HG02623 (cell line): ENCODE measurements around the gene MAGI1.

Source experiments
- ATAC-seq: cut with Tn5 transposase; IDR thresholded peaks from one replicate; pipeline ENCODE4 v1.9.1; 2021; ENCODE audit warnings: moderate library complexity; ENCODE audit not compliant: unreplicated experiment

MAGI1 gene

GRCh38 chr3:65848024-65848423, 190.7 kb downstream of the MAGI1 start:
- ATAC-seq: no peak

DNA sequence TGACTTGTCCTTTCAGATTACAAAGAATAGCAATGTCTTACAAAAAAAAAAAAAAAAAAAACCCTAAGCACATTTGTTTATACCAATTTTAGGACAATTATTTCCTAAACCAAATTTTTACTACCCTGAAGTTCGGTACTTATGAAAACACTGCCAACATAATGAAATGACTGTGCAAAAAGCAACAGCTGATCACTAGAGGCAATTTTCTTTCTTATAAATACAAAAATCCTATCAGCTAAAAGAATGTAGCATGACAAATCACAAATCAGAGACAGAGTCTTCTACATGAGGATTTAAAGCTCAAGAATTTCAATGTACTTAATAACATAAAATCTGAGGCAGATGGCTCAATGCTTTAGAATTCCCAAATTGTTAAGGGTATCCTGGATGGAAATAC, 191.8 kb downstream of the MAGI1 start:
- ATAC-seq: no peak

- no peak for ATAC-seq
These were observed 194.3 kb downstream of the MAGI1 start for GRCh38 chr3:65844370-65844769.

- ATAC-seq: no peak
These were observed 195.0 kb downstream of the MAGI1 start for GRCh38 chr3:65843732-65844131.

- no peak for ATAC-seq
These were observed 201.1 kb downstream of the MAGI1 start for GRCh38 chr3:65837604-65838003.

DNA sequence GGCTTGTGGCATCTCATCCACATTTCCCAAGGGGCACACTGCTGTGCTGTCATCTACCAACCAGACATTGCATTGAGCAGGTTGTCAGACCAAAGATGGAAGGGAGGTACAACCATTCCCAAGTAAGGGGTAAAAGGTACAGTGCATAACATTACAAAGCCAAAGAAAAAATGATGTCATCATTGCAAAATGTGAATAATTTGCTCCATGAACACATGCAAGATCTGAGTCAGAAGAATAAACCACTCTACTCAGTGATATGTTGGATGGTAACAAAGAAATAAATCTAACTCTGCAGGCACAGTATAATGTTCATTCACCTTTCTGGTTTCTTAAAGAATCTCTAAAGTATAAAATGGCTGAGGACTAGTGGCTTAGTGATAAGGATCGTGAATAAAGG, 202.7 kb downstream of the MAGI1 start:
- ATAC-seq: no peak

DNA sequence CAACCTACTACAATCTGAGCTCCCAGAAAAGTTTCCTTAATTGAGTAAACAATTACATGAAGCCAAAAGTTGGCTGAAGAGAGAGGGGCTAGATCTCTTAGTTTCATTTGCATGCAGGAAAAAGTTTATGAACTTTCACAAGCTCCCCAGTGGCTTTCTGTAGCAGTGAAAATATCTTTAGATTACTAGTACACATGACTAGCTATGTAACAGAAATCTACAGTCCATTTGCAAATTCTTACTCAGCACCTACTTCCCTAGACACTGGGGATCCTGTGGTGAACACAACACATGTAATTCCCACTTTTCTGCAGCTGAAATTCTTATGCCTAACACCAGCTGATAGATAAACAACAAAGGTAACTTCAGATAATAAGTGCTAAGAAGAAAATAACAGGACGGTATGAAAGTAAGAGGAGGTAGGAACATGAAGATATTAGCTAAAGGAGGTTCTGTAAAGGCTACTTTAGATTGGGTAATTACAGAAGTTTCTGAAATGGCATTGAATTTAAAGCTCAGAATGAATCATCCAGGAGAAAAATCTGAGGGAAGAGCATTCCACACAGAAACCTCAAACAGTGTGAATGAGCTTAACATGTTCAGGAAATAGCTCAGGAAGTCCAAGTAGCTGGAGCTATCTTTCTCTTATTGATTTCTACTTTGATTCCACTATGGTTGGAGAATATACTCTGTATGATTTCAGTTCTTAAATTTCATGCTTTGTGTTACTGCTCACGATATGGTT, 204.8 kb downstream of the MAGI1 start:
- ATAC-seq: no peak

GRCh38 chr3:65831733-65832425, 206.8 kb downstream of the MAGI1 start:
- no peak for ATAC-seq

GRCh38 chr3:65830948-65831732, 207.6 kb downstream of the MAGI1 start:
- ATAC-seq: no peak

GRCh38 chr3:65829228-65829627, 209.5 kb downstream of the MAGI1 start:
- no peak for ATAC-seq

DNA sequence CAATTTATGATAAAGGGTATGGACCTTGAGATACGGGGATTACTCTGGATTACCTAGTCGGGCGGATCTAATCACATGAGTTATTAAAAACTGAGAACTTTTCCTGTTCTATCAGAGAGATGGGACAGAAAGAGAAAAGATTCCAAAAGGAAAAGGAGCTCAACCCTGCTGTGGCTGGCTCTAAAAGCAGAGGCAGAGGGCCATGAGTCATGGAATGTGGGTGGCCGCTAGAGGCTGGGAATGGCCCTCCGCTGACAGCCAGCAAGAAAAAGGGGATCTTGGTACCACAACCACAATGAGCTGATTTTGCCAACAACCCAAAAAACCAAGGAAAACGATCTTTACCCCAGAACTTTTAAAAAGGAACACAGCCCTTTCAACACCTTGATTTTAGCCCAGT, 210.0 kb downstream of the MAGI1 start:
- no peak for ATAC-seq

DNA sequence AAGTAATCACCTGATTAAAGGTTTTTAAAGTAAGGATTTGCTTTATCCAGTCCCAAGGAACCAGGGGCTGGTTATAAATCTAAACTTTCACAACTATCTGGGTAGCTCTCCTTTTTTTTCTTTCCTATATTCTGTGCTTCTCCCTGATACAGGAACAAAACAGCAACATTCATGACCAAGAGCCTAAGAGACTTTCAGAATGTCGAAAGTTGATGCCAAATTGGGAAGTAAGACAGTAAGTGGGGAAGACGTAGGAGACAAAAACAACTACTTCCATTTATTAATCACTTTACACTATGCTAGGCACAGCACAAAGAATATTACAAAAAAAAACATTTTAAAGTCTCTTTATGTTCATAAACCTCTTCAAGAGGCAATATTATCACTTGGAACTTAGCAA, 211.6 kb downstream of the MAGI1 start:
- ATAC-seq: no peak

DNA sequence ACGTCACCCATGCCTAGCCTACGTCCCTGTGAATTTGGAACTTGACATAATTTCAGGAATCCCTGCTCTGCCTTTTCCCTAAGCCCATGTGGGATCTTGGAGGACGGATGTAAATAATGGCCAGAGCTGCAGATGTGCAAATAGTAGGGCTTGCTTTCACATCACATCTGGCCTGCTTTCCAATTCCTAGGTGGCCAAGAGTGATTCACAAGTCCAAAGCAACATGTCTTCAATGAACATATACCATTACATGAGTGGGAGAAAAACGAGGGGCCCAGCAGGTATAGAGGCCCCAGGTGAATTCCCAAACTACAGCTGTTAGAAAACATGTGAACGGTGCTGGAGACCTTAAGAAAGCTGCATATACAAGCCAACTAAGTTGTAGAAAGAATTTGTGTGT, 214.6 kb downstream of the MAGI1 start:
- ATAC-seq: no peak

GRCh38 chr3:65820600-65820999, 218.1 kb downstream of the MAGI1 start:
- ATAC-seq: no peak

DNA sequence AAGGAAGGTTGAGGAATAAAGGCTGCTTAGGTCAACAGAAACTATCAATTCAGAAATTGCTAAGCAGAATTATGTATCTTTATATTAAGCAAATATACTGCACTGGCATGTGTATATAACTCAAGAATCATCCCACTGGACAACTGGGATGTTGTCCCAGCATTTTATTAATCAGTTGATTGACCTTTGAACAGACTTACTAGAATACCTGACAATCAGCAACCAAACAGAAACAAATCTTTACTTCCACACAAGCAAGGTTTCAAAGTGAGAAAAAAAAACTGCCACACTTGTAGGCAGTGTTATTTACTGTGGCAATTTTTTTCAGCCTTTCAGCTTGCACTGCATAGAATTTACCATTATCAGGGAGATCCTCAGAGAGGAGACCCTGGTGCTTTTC, 218.8 kb downstream of the MAGI1 start:
- no peak for ATAC-seq

- ATAC-seq: no peak
These were observed 221.1 kb downstream of the MAGI1 start for GRCh38 chr3:65817553-65818126.

GRCh38 chr3:65816208-65816607, 222.5 kb downstream of the MAGI1 start:
- ATAC-seq: no peak

- no peak for ATAC-seq
These were observed 223.7 kb downstream of the MAGI1 start for GRCh38 chr3:65814845-65815578.

- no peak for ATAC-seq
These were observed 226.8 kb downstream of the MAGI1 start for GRCh38 chr3:65811892-65812291.

DNA sequence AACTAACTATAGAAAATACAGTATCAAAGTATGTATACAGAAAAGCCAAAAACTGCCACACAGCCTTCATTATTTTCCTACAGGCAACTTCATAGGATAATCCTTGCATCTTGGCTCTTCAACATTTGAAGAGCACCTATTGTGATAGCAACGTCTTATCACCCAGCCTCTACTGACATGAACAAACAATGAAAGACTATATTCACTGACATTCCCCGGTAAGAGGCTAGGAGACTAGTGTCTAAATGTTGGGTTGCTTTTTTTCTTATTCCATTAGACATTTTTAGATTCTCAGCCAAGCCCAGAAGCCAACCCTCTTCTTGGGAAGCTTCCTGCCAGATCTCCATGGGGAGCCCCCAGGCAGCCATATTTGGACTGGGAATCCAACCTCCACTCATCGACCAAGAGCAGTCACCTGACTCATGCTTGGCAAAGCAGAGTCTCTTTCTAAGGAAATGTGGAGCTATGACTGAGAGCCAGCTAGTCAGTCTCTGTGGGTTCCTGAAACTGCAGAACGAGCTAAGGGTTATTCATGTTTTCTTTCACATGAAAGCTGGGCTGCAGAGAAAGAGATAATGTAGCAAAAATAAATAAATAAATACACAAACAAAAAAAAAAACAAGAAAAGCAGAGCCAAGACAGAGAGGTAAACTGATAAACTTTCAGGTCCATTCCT, 227.5 kb downstream of the MAGI1 start:
- ATAC-seq: no peak
